A673 (cell line): ENCODE data around the gene BCAR3.

Source experiments
- EZH2 ChIP-seq: fragments of 200-600 bp; sonication (generic); IDR thresholded peaks from 2 replicates; pipeline ENCODE4 v1.6.1; 2017; ENCODE audit warnings: borderline replicate concordance, low read depth, mild to moderate bottlenecking, mixed read lengths, antibody characterized with exemption, low read length; ENCODE audit not compliant: poor library complexity, severe bottlenecking
- TF ChIP-seq, protein P1 (sequence below): fragments of 300-800, 200-600 bp; sonication (generic); conservative IDR thresholded peaks from 2 replicates; pipeline ENCODE4 v1.5.1; 2017; ENCODE audit warnings: low read depth, mild to moderate bottlenecking, antibody characterized with exemption, low read length, moderate library complexity, mixed read lengths

DNA sequence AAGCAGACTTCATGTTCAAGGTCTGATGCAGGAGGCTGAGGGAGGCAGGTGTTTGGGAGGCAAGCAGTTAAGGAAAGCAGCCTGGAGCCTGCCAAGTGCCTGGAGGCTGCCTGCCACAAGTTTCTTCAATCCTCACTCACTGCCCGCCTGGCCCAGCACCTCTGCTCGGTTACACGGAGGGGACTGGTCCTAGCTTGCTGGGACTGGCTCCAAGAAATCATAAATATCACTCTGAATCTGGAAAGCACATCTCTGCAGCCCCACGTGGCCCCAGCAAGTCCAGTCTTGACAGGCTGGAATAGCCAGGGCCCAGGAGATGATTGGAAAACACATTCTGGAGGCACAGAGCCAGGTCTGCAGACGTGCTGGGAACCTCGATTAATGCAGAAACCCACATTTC, 83.9 kb downstream of the BCAR3 start:
- TF ChIP-seq, protein P1, sequence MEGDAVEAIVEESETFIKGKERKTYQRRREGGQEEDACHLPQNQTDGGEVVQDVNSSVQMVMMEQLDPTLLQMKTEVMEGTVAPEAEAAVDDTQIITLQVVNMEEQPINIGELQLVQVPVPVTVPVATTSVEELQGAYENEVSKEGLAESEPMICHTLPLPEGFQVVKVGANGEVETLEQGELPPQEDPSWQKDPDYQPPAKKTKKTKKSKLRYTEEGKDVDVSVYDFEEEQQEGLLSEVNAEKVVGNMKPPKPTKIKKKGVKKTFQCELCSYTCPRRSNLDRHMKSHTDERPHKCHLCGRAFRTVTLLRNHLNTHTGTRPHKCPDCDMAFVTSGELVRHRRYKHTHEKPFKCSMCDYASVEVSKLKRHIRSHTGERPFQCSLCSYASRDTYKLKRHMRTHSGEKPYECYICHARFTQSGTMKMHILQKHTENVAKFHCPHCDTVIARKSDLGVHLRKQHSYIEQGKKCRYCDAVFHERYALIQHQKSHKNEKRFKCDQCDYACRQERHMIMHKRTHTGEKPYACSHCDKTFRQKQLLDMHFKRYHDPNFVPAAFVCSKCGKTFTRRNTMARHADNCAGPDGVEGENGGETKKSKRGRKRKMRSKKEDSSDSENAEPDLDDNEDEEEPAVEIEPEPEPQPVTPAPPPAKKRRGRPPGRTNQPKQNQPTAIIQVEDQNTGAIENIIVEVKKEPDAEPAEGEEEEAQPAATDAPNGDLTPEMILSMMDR, result no peak
- TF ChIP-seq EZH2, result no peak
